K562 (cell line): ENCODE data around the gene LIMCH1. TPM values are rescaled to one million over a fixed set of nuclear protein-coding genes. Genes with fewer than 3 reads are reported as not detected.

Experiments
- ATAC-seq: fragments of 200-7000 bp; cut with Tn5 transposase; 3 replicates; pipeline ENCODE4 v1.9.1; 2020; ENCODE audit warnings: moderate library complexity
- BruUV-seq: library from RNA; stranded (reverse); fragments of 400-500 nt; replicated peaks from 2 replicates; lab custom pipeline; 2021; lab: Mats Ljungman, UMichigan
- CTCF ChIA-PET: fragments of 300-600 bp; formaldehyde crosslinking; extraction: SDS; loops from one replicate; lab custom pipeline; 2021; ENCODE audit warnings: low intra/inter-chr PET ratio; lab: Yijun Ruan, JAX
- POLR2A ChIA-PET: fragments of 300-600, 350-650 bp; sonication (Branson Sonifier 250); formaldehyde crosslinking; extraction: SDS; loops from one replicate; lab custom pipeline; 2021; ENCODE audit warnings: antibody characterized with exemption, inconsistent platforms; lab: Yijun Ruan, JAX
- DNase-seq, 4 experiments: peaks; one replicate each; pipeline versions ENCODE4 v3.0.0 to v3.0.0-alpha.2; 2011 to 2018; ENCODE audit warnings: low spot score in 3 of 4, mixed read lengths in 3 of 4; ENCODE audit errors: extremely low read depth in 1 of 4
- FAIRE-seq: peaks from 2 replicates; lab custom pipeline; 2011; peaks lifted over from hg19 to GRCh38; lab: Jason Lieb, UNC
- H2AFZ ChIP-seq: 2 replicates; pipeline ENCODE4 v1.6.0; 2011; ENCODE audit warnings: low read depth, low read length, control low read depth, inconsistent platforms
- H3K27ac ChIP-seq: fragments of 200-600 bp; 3 replicates; pipeline ENCODE4 v1.8.0; 2011; ENCODE audit warnings: low read depth, mild to moderate bottlenecking, control low read depth, inconsistent platforms, low read length, moderate library complexity, mixed read lengths; ENCODE audit errors: extremely low read depth
- H3K27me3 ChIP-seq, 2 experiments: fragments of 300-600 bp in 1 of 2; 2 replicates in 1 of 2; 3 replicates in 1 of 2; pipeline versions ENCODE4 v1.6.0 to v1.8.0; 2011; ENCODE audit warnings: inconsistent platforms in 2 of 2, low read length in 2 of 2, mild to moderate bottlenecking in 1 of 2, mixed read lengths in 1 of 2, moderate library complexity in 1 of 2; ENCODE audit not compliant: control insufficient read depth in 2 of 2, insufficient read depth in 2 of 2
- H3K36me3 ChIP-seq: fragments of 300-600 bp; 3 replicates; pipeline ENCODE4 v1.8.0; 2011; ENCODE audit warnings: mild to moderate bottlenecking, low read length, inconsistent platforms; ENCODE audit not compliant: control insufficient read depth, insufficient read depth
- H3K4me1 ChIP-seq, 2 experiments: fragments of 200-600 bp in 1 of 2; replicated peaks in 1 of 2; 2 replicates in 1 of 2; 3 replicates in 1 of 2; pipeline versions ENCODE4 v1.5.1 to v1.8.0; 2011; ENCODE audit warnings: inconsistent platforms in 2 of 2, low read length in 2 of 2, mild to moderate bottlenecking in 1 of 2, mixed read lengths in 1 of 2, moderate library complexity in 1 of 2; ENCODE audit not compliant: control insufficient read depth in 2 of 2, insufficient read depth in 2 of 2
- H3K4me2 ChIP-seq: 2 replicates; pipeline ENCODE4 v1.6.1; 2011; ENCODE audit warnings: low read length, control low read depth, inconsistent platforms, mixed read lengths; ENCODE audit not compliant: insufficient read depth
- H3K4me3 ChIP-seq: fragments of 200-600 bp; sonication (generic), shearing (Covaris generic); 2 replicates; pipeline ENCODE4 v1.5.1; 2016; ENCODE audit warnings: control low read depth, inconsistent platforms
- H3K79me2 ChIP-seq: fragments of 200-600 bp; 3 replicates; pipeline ENCODE4 v1.8.0; 2011; ENCODE audit warnings: low read length, inconsistent platforms; ENCODE audit not compliant: control insufficient read depth, insufficient read depth
- H3K9ac ChIP-seq, 2 experiments: 2 replicates each; pipeline versions ENCODE4 v1.6.0 to v1.6.1; 2011; ENCODE audit warnings: low read depth in 2 of 2, low read length in 2 of 2, control low read depth in 1 of 2, inconsistent platforms in 1 of 2, mild to moderate bottlenecking in 1 of 2, mixed read lengths in 1 of 2; ENCODE audit not compliant: insufficient read depth in 1 of 2
- H3K9me1 ChIP-seq: one replicate; pipeline ENCODE4 v1.6.0; 2011; ENCODE audit warnings: inconsistent platforms, mild to moderate bottlenecking, low read length, moderate library complexity; ENCODE audit not compliant: control insufficient read depth, insufficient read depth
- H3K9me3 ChIP-seq: replicated peaks from 2 replicates; pipeline ENCODE4 v1.5.1; 2011; ENCODE audit warnings: low read depth, low read length, inconsistent platforms; ENCODE audit not compliant: control insufficient read depth, insufficient read depth
- H4K20me1 ChIP-seq: replicated peaks from 2 replicates; pipeline ENCODE4 v1.6.1; 2011; ENCODE audit warnings: low read length, inconsistent platforms, mixed read lengths; ENCODE audit not compliant: control insufficient read depth, insufficient read depth
- CBFA2T2 ChIP-seq: fragments of 450-650 bp; conservative IDR thresholded peaks from 2 replicates; pipeline ENCODE4 v1.6.1; 2017; ENCODE audit warnings: mild to moderate bottlenecking
- ETS2 ChIP-seq: IDR thresholded peaks from 2 replicates; pipeline ENCODE4 v1.6.1; 2016; ENCODE audit warnings: borderline replicate concordance, missing genetic modification characterization, mild to moderate bottlenecking, moderate library complexity, missing compliant biosample characterization; ENCODE audit not compliant: poor library complexity, severe bottlenecking
- FOXP1 ChIP-seq: sonication (generic); formaldehyde crosslinking; IDR thresholded peaks from 2 replicates; pipeline ENCODE4 v1.8.0; 2022; ENCODE audit warnings: mild to moderate bottlenecking, missing genetic modification reagents
- GABPB2 ChIP-seq: fragments of 250-450 bp; sonication (Bioruptor Pico); conservative IDR thresholded peaks from 2 replicates; pipeline ENCODE4 v1.5.1; 2021; ENCODE audit warnings: mild to moderate bottlenecking
- NKRF ChIP-seq: fragments of 450-650 bp; IDR thresholded peaks from 2 replicates; pipeline ENCODE4 v1.6.1; 2016; ENCODE audit warnings: borderline replicate concordance
- TEAD2 ChIP-seq: fragments of 450-650 bp; IDR thresholded peaks from 2 replicates; pipeline ENCODE4 v1.6.1; 2016; ENCODE audit warnings: missing genetic modification characterization, control low read depth, missing compliant biosample characterization
- WGBS: fragments of 100-300 bp; shearing (Covaris generic); methylation state at CpG from one replicate; pipeline ENCODE4 v1.1.6; 2016; ENCODE audit warnings: low coverage, mixed read lengths; ENCODE audit not compliant: insufficient coverage; ENCODE audit errors: missing lambda C conversion rate; 5-methylcytosine and 5-hydroxymethylcytosine counted together
- in situ Hi-C: fragments of 300-500 bp; cut with MboI; formaldehyde crosslinking; loops from 4 replicates; pipeline ENCODE4 v1.15.0; 2018; ENCODE audit warnings: inconsistent platforms, mixed read lengths
- intact Hi-C: fragments of 100-400 bp; cut with micrococcal nuclease; formaldehyde crosslinking; loops from 2 replicates; pipeline ENCODE4 v1.14.2; 2022
- polyA plus RNA-seq, 8 experiments: library from polyadenylated mRNA; depleted of rRNA in 4 of 8; stranded (reverse) in 5 of 8; unstranded in 3 of 8; fragments of >200 nt; fragmentation: Nextera tagmentation in 2 of 8; fragmentation: Illumina TruSeq in 1 of 8; extraction: Ambion mirVana in 2 of 8; extraction: Trizol in 1 of 8; gene quantifications; 2 replicates each; pipeline versions ENCODE4 v1.2.1 to v1.2.3, GENCODE V29; 2011 to 2014; ENCODE audit warnings: inconsistent platforms in 1 of 8, missing spikeins in 1 of 8
- total RNA-seq, 7 experiments: library from RNA; depleted of rRNA in 6 of 7; stranded (reverse); fragments of >200 nt in 6 of 7; fragmentation: Illumina TruSeq in 2 of 7; extraction: Trizol in 2 of 7; gene quantifications; 2 replicates each; pipeline versions ENCODE4 v1.2.1 to v1.2.3, GENCODE V29; 2011 to 2021; ENCODE audit warnings: low replicate concordance in 1 of 7

Gene LIMCH1
- total and polyA plus RNA-seq, 9 of the 15 experiments (the other 6 are each of a cell fraction or from before 2014, with no cell fraction given): 0.35 TPM; not detected in 8

GRCh38 chr4:41696763-41697162 lies 158.8 kb downstream of the LIMCH1 start:
- intact Hi-C loops (loop anchor here (10.0 kb wide), 2 partner anchors 258 to 1168 kb away; no protein-coding TSS in a partner anchor), in situ Hi-C loops (loop anchor here (25.0 kb wide), 1 partner anchor 816 kb away; no protein-coding TSS in a partner anchor)
- Histone ChIP-seq H2AFZ (no peak overlapping the region), H3K9ac (no peak overlapping the region), H3K4me3 (no peak overlapping the region), H3K9me3 (no peaks in the 10 kb centered on the region), H4K20me1 (no peaks in the 10 kb centered on the region), H3K79me2 (no peaks in the 10 kb centered on the region), H3K27me3 (no peaks in the 10 kb centered on the region; a peak in 1 of 5 replicates), H3K4me2 (no peak overlapping the region), H3K4me1 (no peaks in the 10 kb centered on the region), H3K27ac (no peak overlapping the region), H3K36me3 (no peaks in the 10 kb centered on the region), H3K9me1 (no peaks in the 10 kb centered on the region)
- ChIA-PET CTCF (no interaction called here), POLR2A (no interaction called here)
- no peak for ATAC-seq
- DNase-seq: no peak
- 0% methylated on average over 4 of the region's 4 CpGs for WGBS
- TF ChIP-seq TEAD2 (tag): no peak
- no peak for TF ChIP-seq ETS2
- TF ChIP-seq NKRF: no peak
- no peak for TF ChIP-seq CBFA2T2
- TF ChIP-seq FOXP1: no peak
- no peak for TF ChIP-seq GABPB2 (CRISPR knock-in tag)
- no TSS peak for BruUV-seq
- no peak for FAIRE-seq
